Mesenchymal stem cell (in vitro differentiated cells and primary cell): ENCODE results near the gene ZNF148.

Experiments
- DNase-seq: peaks from one replicate; pipeline ENCODE4 v3.0.0-alpha.2; 2013
- H2AFZ ChIP-seq: one replicate; pipeline ENCODE4 v1.6.1; 2013; ENCODE audit warnings: low read depth, mild to moderate bottlenecking, control low read depth, inconsistent platforms, low read length, moderate library complexity
- H2AK5ac ChIP-seq: 2 replicates; pipeline ENCODE4 v1.6.1; 2013; ENCODE audit warnings: low read length, moderate library complexity, mild to moderate bottlenecking, inconsistent platforms; ENCODE audit not compliant: severe bottlenecking
- H2BK120ac ChIP-seq: one replicate; pipeline ENCODE4 v1.6.1; 2013; ENCODE audit warnings: low read depth, mild to moderate bottlenecking, inconsistent platforms, low read length, moderate library complexity
- H2BK12ac ChIP-seq, 2 experiments: one replicate each; pipeline ENCODE4 v1.6.1; 2013; ENCODE audit warnings: inconsistent platforms in 2 of 2, low read length in 2 of 2, mild to moderate bottlenecking in 2 of 2, moderate library complexity in 2 of 2, control low read depth in 1 of 2
- H2BK15ac ChIP-seq: one replicate; pipeline ENCODE4 v1.6.1; 2013; ENCODE audit warnings: mild to moderate bottlenecking, low read depth, inconsistent platforms; ENCODE audit not compliant: poor library complexity, severe bottlenecking
- H2BK5ac ChIP-seq: 2 replicates; pipeline ENCODE4 v1.6.1; 2013; ENCODE audit warnings: low read depth, mild to moderate bottlenecking, low read length, control low read depth, inconsistent platforms; ENCODE audit not compliant: poor library complexity, severe bottlenecking
- H3K14ac ChIP-seq, 2 experiments: one replicate each; pipeline ENCODE4 v1.6.1; 2013; ENCODE audit warnings: inconsistent platforms in 2 of 2, low read length in 2 of 2, control low read depth in 1 of 2, mild to moderate bottlenecking in 1 of 2, moderate library complexity in 1 of 2
- H3K18ac ChIP-seq, 2 experiments: one replicate each; pipeline ENCODE4 v1.6.1; 2013; ENCODE audit warnings: inconsistent platforms in 2 of 2, low read length in 2 of 2, control low read depth in 1 of 2, low read depth in 1 of 2, mild to moderate bottlenecking in 1 of 2
- H3K23ac ChIP-seq, 2 experiments: one replicate each; pipeline ENCODE4 v1.6.1; 2013; ENCODE audit warnings: inconsistent platforms in 2 of 2, low read length in 2 of 2, mild to moderate bottlenecking in 2 of 2, moderate library complexity in 2 of 2, control low read depth in 1 of 2
- H3K27ac ChIP-seq: 2 replicates; pipeline ENCODE4 v1.5.1; 2013; ENCODE audit warnings: mild to moderate bottlenecking, moderate library complexity, low read length, control low read depth, inconsistent platforms; ENCODE audit not compliant: poor library complexity, severe bottlenecking
- H3K27me3 ChIP-seq, 2 experiments: 2 replicates each; pipeline versions ENCODE4 v1.6.1 to v1.7.0; 2013; ENCODE audit warnings: low read length in 2 of 2, mild to moderate bottlenecking in 2 of 2, moderate library complexity in 2 of 2, control low read depth in 1 of 2, inconsistent platforms in 1 of 2; ENCODE audit not compliant: control insufficient read depth in 1 of 2, insufficient read depth in 1 of 2
- H3K36me3 ChIP-seq, 2 experiments: 2 replicates each; pipeline versions ENCODE4 v1.6.1 to v1.7.0; 2013; ENCODE audit warnings: low read length in 2 of 2, control low read depth in 1 of 2, inconsistent platforms in 1 of 2, low read depth in 1 of 2, mild to moderate bottlenecking in 1 of 2; ENCODE audit not compliant: insufficient read depth in 2 of 2, control insufficient read depth in 1 of 2
- H3K4ac ChIP-seq, 2 experiments: one replicate each; pipeline ENCODE4 v1.6.1; 2013; ENCODE audit warnings: inconsistent platforms in 2 of 2, low read length in 2 of 2, mild to moderate bottlenecking in 2 of 2, moderate library complexity in 2 of 2, control low read depth in 1 of 2, low read depth in 1 of 2
- H3K4me1 ChIP-seq: 2 replicates; pipeline ENCODE4 v1.6.1; 2013; ENCODE audit warnings: low read depth, low read length, control low read depth; ENCODE audit not compliant: control insufficient read depth, insufficient read depth
- H3K4me2 ChIP-seq: 2 replicates; pipeline ENCODE4 v1.6.1; 2013; ENCODE audit warnings: low read length, mild to moderate bottlenecking, inconsistent platforms; ENCODE audit not compliant: poor library complexity, severe bottlenecking
- H3K4me3 ChIP-seq, 2 experiments: 2 replicates each; pipeline versions ENCODE4 v1.5.1 to v1.7.0; 2013; ENCODE audit warnings: low read length in 2 of 2, mild to moderate bottlenecking in 2 of 2, control low read depth in 1 of 2, low read depth in 1 of 2; ENCODE audit not compliant: insufficient read depth in 1 of 2
- H3K79me1 ChIP-seq: replicated peaks from 2 replicates; pipeline ENCODE4 v1.6.1; 2013; ENCODE audit warnings: mild to moderate bottlenecking, control low read depth, low read length, inconsistent platforms; ENCODE audit not compliant: poor library complexity, severe bottlenecking
- H3K9ac ChIP-seq: 2 replicates; pipeline ENCODE4 v1.7.0; 2013; ENCODE audit warnings: mild to moderate bottlenecking, low read length, moderate library complexity
- H3K9me3 ChIP-seq: 2 replicates; pipeline ENCODE4 v1.7.0; 2013; ENCODE audit warnings: mild to moderate bottlenecking, low read length; ENCODE audit not compliant: control insufficient read depth
- H4K8ac ChIP-seq: one replicate; pipeline ENCODE4 v1.6.1; 2013; ENCODE audit warnings: inconsistent platforms, mild to moderate bottlenecking, low read length, moderate library complexity
- H4K91ac ChIP-seq: one replicate; pipeline ENCODE4 v1.6.1; 2013; ENCODE audit warnings: mild to moderate bottlenecking, low read length, inconsistent platforms
- WGBS: methylation state at CpG from one replicate; pipeline ENCODE4 v1.1.7; 2013; ENCODE audit warnings: mixed read lengths; 5-methylcytosine and 5-hydroxymethylcytosine counted together

The ZNF148 gene

DNA sequence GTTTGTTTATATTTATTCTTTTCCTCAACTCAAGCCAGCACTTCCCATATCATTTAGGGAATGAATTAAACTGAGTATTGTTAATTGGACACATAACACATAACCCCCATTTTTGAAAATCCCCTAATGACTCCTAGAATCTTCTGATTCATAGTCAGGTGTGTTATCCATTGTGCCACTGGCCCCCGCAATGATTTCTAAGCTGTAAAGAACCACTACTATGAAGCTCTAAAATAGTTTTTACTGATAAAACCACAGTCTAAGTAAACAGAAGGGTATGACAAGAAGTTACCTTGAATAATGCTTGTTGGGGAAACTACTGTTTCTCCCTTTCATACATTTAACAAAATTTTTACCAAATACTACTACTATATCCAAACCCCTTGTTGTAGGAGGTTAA, 140.3 kb downstream of the ZNF148 start:
- no peaks in the 10 kb centered on the region for H3K9me3 ChIP-seq
- no peak overlapping the region for H3K18ac ChIP-seq
- H2BK15ac ChIP-seq = no peak overlapping the region
- no peak overlapping the region for H4K91ac ChIP-seq
- no peak overlapping the region for H3K14ac ChIP-seq
- no peak overlapping the region for H2BK12ac ChIP-seq
- WGBS = no CpG with 5 or more reads among the region's 1 CpG
- peaks cover 2 to 40% of the 10 kb centered on the region in 2 experiments for H3K36me3 ChIP-seq
- H3K4me2 ChIP-seq = no peak overlapping the region
- no peak for DNase-seq
- no peaks in the 10 kb centered on the region for H3K27me3 ChIP-seq
- H2AK5ac ChIP-seq = no peak overlapping the region
- H3K4me1 ChIP-seq = peaks cover 2% of the 10 kb centered on the region
- no peak overlapping the region for H3K23ac ChIP-seq
- no peak overlapping the region for H2BK120ac ChIP-seq
- H3K4me3 ChIP-seq = no peak overlapping the region
- no peak overlapping the region for H3K9ac ChIP-seq
- no peak overlapping the region for H2AFZ ChIP-seq
- no peak overlapping the region for H2BK5ac ChIP-seq
- H3K27ac ChIP-seq = no peak overlapping the region
- H3K4ac ChIP-seq = no peak overlapping the region
- H4K8ac ChIP-seq = no peak overlapping the region
- peaks cover 8% of the 10 kb centered on the region for H3K79me1 ChIP-seq

- H2BK5ac ChIP-seq = no peak overlapping the region
- H2BK15ac ChIP-seq = no peak overlapping the region
- H3K36me3 ChIP-seq = peaks cover 2 to 48% of the 10 kb centered on the region in 2 experiments
- H3K9ac ChIP-seq = no peak overlapping the region
- no peak overlapping the region for H3K18ac ChIP-seq
- no peak overlapping the region for H2BK120ac ChIP-seq
- H3K27me3 ChIP-seq = no peaks in the 10 kb centered on the region
- peaks cover 2% of the 10 kb centered on the region for H3K4me1 ChIP-seq
- no peak overlapping the region for H3K14ac ChIP-seq
- H3K4ac ChIP-seq = no peak overlapping the region
- H3K9me3 ChIP-seq = no peaks in the 10 kb centered on the region
- H2AFZ ChIP-seq = no peak overlapping the region
- no peak overlapping the region for H2BK12ac ChIP-seq
- H3K4me3 ChIP-seq = no peak overlapping the region
- H3K27ac ChIP-seq = peak overlapping the region; percentile 10
- H4K91ac ChIP-seq = no peak overlapping the region
- 97% methylated on average over 3 of the region's 3 CpGs for WGBS
- H4K8ac ChIP-seq = no peak overlapping the region
- no peak for DNase-seq
- no peak overlapping the region for H3K23ac ChIP-seq
- H3K79me1 ChIP-seq = peaks cover 10% of the 10 kb centered on the region
- H2AK5ac ChIP-seq = no peak overlapping the region
- H3K4me2 ChIP-seq = no peak overlapping the region
These were observed 142.7 kb downstream of the ZNF148 start for GRCh38 chr3:125232401-125232800.

GRCh38 chr3:125231895-125232294, 143.2 kb downstream of the ZNF148 start:
- no peak overlapping the region for H2BK120ac ChIP-seq
- no peak overlapping the region for H2BK12ac ChIP-seq
- no peak overlapping the region for H2AK5ac ChIP-seq
- H2AFZ ChIP-seq = no peak overlapping the region
- no peak overlapping the region for H2BK15ac ChIP-seq
- H3K4me1 ChIP-seq = peaks cover 2% of the 10 kb centered on the region
- no peak overlapping the region for H3K4ac ChIP-seq
- H4K91ac ChIP-seq = no peak overlapping the region
- H3K4me3 ChIP-seq = no peak overlapping the region
- H2BK5ac ChIP-seq = no peak overlapping the region
- H3K23ac ChIP-seq = no peak overlapping the region
- peak overlapping the region; percentile 75 for H3K9ac ChIP-seq
- H3K79me1 ChIP-seq = peaks cover 8% of the 10 kb centered on the region
- WGBS = 52% methylated on average over 3 of the region's 3 CpGs
- no peaks in the 10 kb centered on the region for H3K27me3 ChIP-seq
- H3K18ac ChIP-seq = no peak overlapping the region
- H3K14ac ChIP-seq = no peak overlapping the region
- DNase-seq = peak; percentile 75
- H3K9me3 ChIP-seq = no peaks in the 10 kb centered on the region
- H3K27ac ChIP-seq = no peak overlapping the region
- peaks cover 2 to 48% of the 10 kb centered on the region in 2 experiments for H3K36me3 ChIP-seq
- no peak overlapping the region for H4K8ac ChIP-seq
- H3K4me2 ChIP-seq = no peak overlapping the region

GRCh38 chr3:125229707-125230106, 145.4 kb downstream of the ZNF148 start:
- Histone ChIP-seq H3K4me1 (no peaks in the 10 kb centered on the region), H3K9me3 (no peaks in the 10 kb centered on the region), H2BK120ac (no peak overlapping the region), H3K79me1 (peaks cover 4% of the 10 kb centered on the region), H2BK12ac (no peak overlapping the region), H4K91ac (no peak overlapping the region), H3K4ac (no peak overlapping the region), H3K23ac (no peak overlapping the region), H3K18ac (no peak overlapping the region), H3K27ac (no peak overlapping the region), H3K14ac (no peak overlapping the region), H3K4me2 (no peak overlapping the region), H3K9ac (no peak overlapping the region), H3K36me3 (peaks cover 2 to 55% of the 10 kb centered on the region in 2 experiments), H2BK5ac (no peak overlapping the region), H3K27me3 (no peaks in the 10 kb centered on the region), H4K8ac (no peak overlapping the region), H3K4me3 (no peak overlapping the region), H2BK15ac (no peak overlapping the region), H2AFZ (no peak overlapping the region), H2AK5ac (no peak overlapping the region)
- WGBS = 100% methylated on average over 1 of the region's 1 CpG
- DNase-seq = no peak
